SK-N-SH (cell line): ENCODE data around the gene CAVIN1. TPM values are rescaled to one million over a fixed set of nuclear protein-coding genes. Genes with fewer than 3 reads are reported as not detected.
"Not testable (repeated sequence)": the region's sequence is repeated elsewhere in the genome, so short reads cannot be mapped to it uniquely, and the experiment has no call there.

Experiments used
- CTCF ChIA-PET: fragments of 300-600, 350-600 bp; formaldehyde crosslinking; extraction: SDS; loops from one replicate; lab custom pipeline; 2021; lab: Yijun Ruan, JAX
- POLR2A ChIA-PET: fragments of 350-600 bp; sonication (Branson Sonifier 250); formaldehyde crosslinking; extraction: SDS; loops from one replicate; lab custom pipeline; 2020; ENCODE audit warnings: antibody characterized with exemption, inconsistent platforms; lab: Yijun Ruan, JAX
- DNase-seq: peaks from one replicate; pipeline ENCODE4 v3.0.0; 2012
- H2AFZ ChIP-seq: fragments of 200-600 bp; sonication (generic); 2 replicates; pipeline ENCODE4 v1.8.1; 2016; ENCODE audit warnings: antibody characterized with exemption, mild to moderate bottlenecking, low read depth
- H3F3A ChIP-seq: fragments of 200-600 bp; sonication (generic); replicated peaks from 2 replicates; pipeline ENCODE3; 2016; ENCODE audit warnings: antibody characterized with exemption, mild to moderate bottlenecking; ENCODE audit not compliant: insufficient read depth
- H3K27ac ChIP-seq, 2 experiments: fragments of 200-500 bp in 1 of 2; fragments of 200-600 bp in 1 of 2; sonication (Bioruptor generic) in 1 of 2; sonication (generic), shearing (Covaris generic) in 1 of 2; 2 replicates each; pipeline versions ENCODE4 v1.5.1 to v1.6.1; 2014 to 2016; ENCODE audit warnings: low read depth in 2 of 2, inconsistent platforms in 1 of 2, low read length in 1 of 2, mild to moderate bottlenecking in 1 of 2, mixed read lengths in 1 of 2
- H3K27me3 ChIP-seq: fragments of 200-600 bp; sonication (generic), shearing (Covaris generic); 2 replicates; pipeline ENCODE4 v1.6.1; 2016; ENCODE audit warnings: mixed run types; ENCODE audit not compliant: insufficient read depth
- H3K36me3 ChIP-seq, 2 experiments: fragments of 200-500 bp in 1 of 2; fragments of 200-600 bp in 1 of 2; sonication (Bioruptor generic) in 1 of 2; sonication (generic) in 1 of 2; replicated peaks in 1 of 2; 2 replicates each; pipeline versions ENCODE3 to v1.5.1; 2014 to 2016; ENCODE audit warnings: low read length in 1 of 2, mild to moderate bottlenecking in 1 of 2; ENCODE audit not compliant: insufficient read depth in 2 of 2, control insufficient read depth in 1 of 2
- H3K4me1 ChIP-seq, 2 experiments: fragments of 200-500 bp in 1 of 2; fragments of 200-600 bp in 1 of 2; sonication (Bioruptor generic) in 1 of 2; sonication (generic), shearing (Covaris generic) in 1 of 2; 2 replicates each; pipeline versions ENCODE4 v1.5.1 to v1.6.1; 2014 to 2016; ENCODE audit warnings: low read depth in 1 of 2, low read length in 1 of 2, mixed run types in 1 of 2; ENCODE audit not compliant: insufficient read depth in 2 of 2, control insufficient read depth in 1 of 2
- H3K4me2 ChIP-seq: fragments of 200-600 bp; sonication (generic), shearing (Covaris generic); 2 replicates; pipeline ENCODE4 v1.6.1; 2017; ENCODE audit warnings: mixed run types
- H3K4me3 ChIP-seq, 2 experiments: fragments of 200-500 bp in 1 of 2; fragments of 200-600 bp in 1 of 2; sonication (Bioruptor generic) in 1 of 2; sonication (generic), shearing (Covaris generic) in 1 of 2; 2 replicates each; pipeline versions ENCODE4 v1.5.1 to v1.8.1; 2014 to 2016; ENCODE audit warnings: low read depth in 2 of 2, inconsistent platforms in 1 of 2, low read length in 1 of 2, mild to moderate bottlenecking in 1 of 2, mixed read lengths in 1 of 2, moderate library complexity in 1 of 2
- H3K79me2 ChIP-seq: fragments of 200-600 bp; sonication (generic); 2 replicates; pipeline ENCODE4 v1.8.1; 2017; ENCODE audit warnings: mild to moderate bottlenecking; ENCODE audit not compliant: insufficient read depth
- H3K9ac ChIP-seq: fragments of 200-600 bp; sonication (generic); 2 replicates; pipeline ENCODE4 v1.6.1; 2017; ENCODE audit warnings: mixed run types
- H3K9me2 ChIP-seq: fragments of 200-600 bp; sonication (generic); 2 replicates; pipeline ENCODE4 v1.6.1; 2017; ENCODE audit warnings: mixed run types
- H3K9me3 ChIP-seq: fragments of 200-600 bp; sonication (generic); 2 replicates; pipeline ENCODE4 v1.6.1; 2017; ENCODE audit warnings: mixed run types, mild to moderate bottlenecking, moderate library complexity
- H4K20me1 ChIP-seq: fragments of 200-600 bp; sonication (generic); 2 replicates; pipeline ENCODE4 v1.6.1; 2017; ENCODE audit warnings: mild to moderate bottlenecking, mixed run types; ENCODE audit not compliant: insufficient read depth
- FOSL2 ChIP-seq: IDR thresholded peaks from 2 replicates; pipeline ENCODE4 v1.4.0; 2012; ENCODE audit warnings: low read depth, mild to moderate bottlenecking, moderate library complexity, borderline replicate concordance
- JUND ChIP-seq: IDR thresholded peaks from 2 replicates; pipeline ENCODE4 v1.4.0; 2012
- NRF1 ChIP-seq: IDR thresholded peaks from 2 replicates; pipeline ENCODE4 v1.6.1; 2012; ENCODE audit warnings: low read depth, mild to moderate bottlenecking, low read length
- RCOR1 ChIP-seq: fragments of 150-350 bp; IDR thresholded peaks from 2 replicates; pipeline ENCODE4 v1.6.1; 2017; ENCODE audit warnings: antibody characterized with exemption, low read length
- WGBS: methylation state at CpG from one replicate; pipeline ENCODE4 v1.1.6; 2017; ENCODE audit warnings: low lambda C conversion rate; 5-methylcytosine and 5-hydroxymethylcytosine counted together
- polyA plus RNA-seq, 3 experiments: library from polyadenylated mRNA; depleted of rRNA; stranded (reverse); fragments of >200 nt; gene quantifications; 2 replicates each; pipeline ENCODE4 v1.2.3, GENCODE V29; 2012
- TF ChIP-seq, protein P1 (sequence below): IDR thresholded peaks from 2 replicates; pipeline ENCODE4 v1.6.1; 2012; ENCODE audit warnings: mild to moderate bottlenecking, low read depth, low read length, moderate library complexity

Gene CAVIN1
- polyA plus RNA-seq, 1 of the 3 experiments (the other 2 are of a cell fraction), result 290 TPM

DNA sequence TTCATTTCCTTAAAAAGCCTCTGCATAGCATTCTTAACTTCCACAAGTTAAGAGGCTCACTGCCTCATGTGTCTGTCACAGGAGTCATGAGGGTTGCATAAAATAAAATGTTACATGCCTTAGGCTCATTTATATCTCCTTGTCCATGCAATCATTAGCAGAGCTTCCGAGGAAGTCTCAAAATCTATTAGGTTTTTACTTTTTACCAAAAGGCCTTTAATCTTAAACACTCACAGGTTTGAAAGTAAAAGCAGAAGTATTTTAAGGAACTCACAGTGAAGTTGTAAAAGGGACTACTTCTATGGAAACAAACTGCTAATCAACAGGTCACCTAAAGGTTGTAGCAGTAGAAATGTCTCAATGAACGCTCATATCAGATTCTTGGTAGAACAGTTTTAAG, 30.4 kb upstream of the CAVIN1 start:
- ChIA-PET POLR2A (no interaction called here), CTCF (no interaction called here)
- H3K4me1 ChIP-seq, result peaks cover 0 to 8% of the 10 kb centered on the region in 2 experiments; a peak in 1 of 4 replicates
- H3F3A ChIP-seq, result peaks cover 18% of the 10 kb centered on the region
- no peak for TF ChIP-seq RCOR1
- no peak for TF ChIP-seq JUND
- no peak for TF ChIP-seq NRF1
- TF ChIP-seq, protein P1, sequence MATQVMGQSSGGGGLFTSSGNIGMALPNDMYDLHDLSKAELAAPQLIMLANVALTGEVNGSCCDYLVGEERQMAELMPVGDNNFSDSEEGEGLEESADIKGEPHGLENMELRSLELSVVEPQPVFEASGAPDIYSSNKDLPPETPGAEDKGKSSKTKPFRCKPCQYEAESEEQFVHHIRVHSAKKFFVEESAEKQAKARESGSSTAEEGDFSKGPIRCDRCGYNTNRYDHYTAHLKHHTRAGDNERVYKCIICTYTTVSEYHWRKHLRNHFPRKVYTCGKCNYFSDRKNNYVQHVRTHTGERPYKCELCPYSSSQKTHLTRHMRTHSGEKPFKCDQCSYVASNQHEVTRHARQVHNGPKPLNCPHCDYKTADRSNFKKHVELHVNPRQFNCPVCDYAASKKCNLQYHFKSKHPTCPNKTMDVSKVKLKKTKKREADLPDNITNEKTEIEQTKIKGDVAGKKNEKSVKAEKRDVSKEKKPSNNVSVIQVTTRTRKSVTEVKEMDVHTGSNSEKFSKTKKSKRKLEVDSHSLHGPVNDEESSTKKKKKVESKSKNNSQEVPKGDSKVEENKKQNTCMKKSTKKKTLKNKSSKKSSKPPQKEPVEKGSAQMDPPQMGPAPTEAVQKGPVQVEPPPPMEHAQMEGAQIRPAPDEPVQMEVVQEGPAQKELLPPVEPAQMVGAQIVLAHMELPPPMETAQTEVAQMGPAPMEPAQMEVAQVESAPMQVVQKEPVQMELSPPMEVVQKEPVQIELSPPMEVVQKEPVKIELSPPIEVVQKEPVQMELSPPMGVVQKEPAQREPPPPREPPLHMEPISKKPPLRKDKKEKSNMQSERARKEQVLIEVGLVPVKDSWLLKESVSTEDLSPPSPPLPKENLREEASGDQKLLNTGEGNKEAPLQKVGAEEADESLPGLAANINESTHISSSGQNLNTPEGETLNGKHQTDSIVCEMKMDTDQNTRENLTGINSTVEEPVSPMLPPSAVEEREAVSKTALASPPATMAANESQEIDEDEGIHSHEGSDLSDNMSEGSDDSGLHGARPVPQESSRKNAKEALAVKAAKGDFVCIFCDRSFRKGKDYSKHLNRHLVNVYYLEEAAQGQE, result no peak
- no peak for TF ChIP-seq FOSL2
- H3K9ac ChIP-seq, result no peak overlapping the region
- no peak overlapping the region for H3K4me3 ChIP-seq
- 69% methylated on average over 2 of the region's 2 CpGs for WGBS
- H3K27ac ChIP-seq, result no peak overlapping the region
- no peaks in the 10 kb centered on the region for H3K9me2 ChIP-seq
- H3K27me3 ChIP-seq, result no peaks in the 10 kb centered on the region
- no peak for DNase-seq
- no peaks in the 10 kb centered on the region for H4K20me1 ChIP-seq
- no peaks in the 10 kb centered on the region for H3K79me2 ChIP-seq
- H3K4me2 ChIP-seq, result no peak overlapping the region
- no peaks in the 10 kb centered on the region for H3K36me3 ChIP-seq
- H3K9me3 ChIP-seq, result no peaks in the 10 kb centered on the region
- 0 out of 2 replicates have a peak overlapping the region, but pooled peaks have one; percentile 8 for H2AFZ ChIP-seq

DNA sequence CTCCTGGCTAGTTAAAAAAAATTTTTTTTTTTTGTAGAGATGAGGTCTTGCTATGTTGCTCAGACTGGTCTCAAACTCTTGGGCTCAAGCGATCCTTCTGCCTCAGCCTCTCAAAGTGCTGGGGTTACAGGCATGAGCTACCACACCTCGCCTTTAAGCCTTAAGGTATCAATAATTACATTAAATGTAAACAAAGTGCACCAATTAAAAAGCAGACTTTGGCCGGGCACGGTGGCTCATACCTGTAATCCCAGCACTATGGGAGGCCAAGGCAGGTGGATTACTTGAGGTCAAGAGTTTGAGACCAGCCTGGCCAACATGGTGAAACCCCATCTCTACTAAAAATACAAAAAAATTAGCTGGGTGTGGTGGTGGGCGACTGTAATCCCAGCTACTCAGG, 28.2 kb upstream of the CAVIN1 start:
- H3F3A ChIP-seq, H3K9ac ChIP-seq, H3K27ac ChIP-seq, DNase-seq, POLR2A ChIA-PET, H3K4me1 ChIP-seq, H3K36me3 ChIP-seq, H3K4me3 ChIP-seq, H3K27me3 ChIP-seq, H2AFZ ChIP-seq, H3K79me2 ChIP-seq, H4K20me1 ChIP-seq, H3K9me3 ChIP-seq, H3K9me2 ChIP-seq, H3K4me2 ChIP-seq: not testable (repeated sequence)
- WGBS, result 70% methylated on average over 5 of the region's 5 CpGs
- CTCF ChIA-PET, result interaction anchor here (1.6 to 2.1 kb wide), 2 partner anchors 23 to 45 kb away, joined by 5 read pairs; no protein-coding TSS in a partner anchor

DNA sequence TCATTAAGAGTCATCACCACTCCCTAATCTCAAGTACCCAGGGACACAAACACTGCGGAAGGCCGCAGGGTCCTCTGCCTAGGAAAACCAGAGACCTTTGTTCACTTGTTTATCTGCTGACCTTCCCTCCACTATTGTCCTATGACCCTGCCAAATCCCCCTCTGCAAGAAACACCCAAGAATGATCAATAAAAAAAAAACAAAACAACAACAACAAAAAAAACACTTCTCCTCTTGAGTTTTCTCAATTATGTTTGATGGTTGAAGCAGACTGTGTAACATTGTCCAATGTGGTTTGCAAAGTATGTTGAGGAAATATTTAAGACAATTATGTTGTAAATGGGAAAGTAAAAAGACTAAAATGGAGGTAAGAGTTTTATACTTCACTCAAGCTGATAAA, 26.8 kb upstream of the CAVIN1 start:
- H3K27me3 ChIP-seq, H3K9me2 ChIP-seq, H3F3A ChIP-seq, H2AFZ ChIP-seq, H3K4me2 ChIP-seq, CTCF ChIA-PET, H4K20me1 ChIP-seq, H3K79me2 ChIP-seq, H3K27ac ChIP-seq, DNase-seq, H3K36me3 ChIP-seq, H3K9me3 ChIP-seq, POLR2A ChIA-PET, H3K4me1 ChIP-seq, H3K4me3 ChIP-seq, H3K9ac ChIP-seq: not testable (repeated sequence)
- WGBS, result no CpG with 5 or more reads among the region's 2 CpGs

DNA sequence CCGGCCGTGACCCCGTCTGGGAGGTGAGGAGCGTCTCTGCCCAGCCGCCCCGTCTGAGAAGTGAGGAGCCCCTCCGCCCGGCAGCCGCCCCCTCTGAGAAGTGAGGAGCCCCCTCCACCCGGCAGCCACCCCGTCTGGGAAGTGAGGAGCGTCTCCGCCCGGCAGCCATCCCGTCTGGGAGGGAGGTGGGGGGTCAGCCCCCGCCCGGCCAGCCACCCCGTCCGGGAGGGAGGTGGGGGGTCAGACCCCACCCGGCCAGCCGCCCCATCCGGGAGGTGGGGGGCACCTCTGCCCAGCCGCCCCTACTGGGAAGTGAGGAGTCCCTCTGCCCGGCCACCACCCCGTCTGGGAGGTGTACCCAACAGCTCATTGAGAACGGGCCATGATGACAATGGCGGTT, 26.1 kb upstream of the CAVIN1 start:
- H3K9ac ChIP-seq, H3K4me1 ChIP-seq, H3K4me2 ChIP-seq, H2AFZ ChIP-seq, DNase-seq, H3K9me3 ChIP-seq, CTCF ChIA-PET, H3K27ac ChIP-seq, H3K79me2 ChIP-seq, H3K27me3 ChIP-seq, H3K9me2 ChIP-seq, H3K36me3 ChIP-seq, H3K4me3 ChIP-seq, H3F3A ChIP-seq, H4K20me1 ChIP-seq, POLR2A ChIA-PET: not testable (repeated sequence)
- 88% methylated on average over 15 of the region's 27 CpGs for WGBS
